GM21786 (cell line): ENCODE results near the gene AGO3.

Experiments
- ATAC-seq: cut with Tn5 transposase; IDR thresholded peaks from one replicate; pipeline ENCODE4 v1.9.1; 2021; ENCODE audit not compliant: unreplicated experiment

The AGO3 gene

GRCh38 chr1:36094621-36095061, 163.7 kb downstream of the AGO3 start:
- no peak for ATAC-seq

GRCh38 chr1:36095760-36096405, 165.0 kb downstream of the AGO3 start:
- no peak for ATAC-seq

GRCh38 chr1:36096500-36097432, 165.9 kb downstream of the AGO3 start:
- ATAC-seq = no peak

GRCh38 chr1:36097693-36098585, 167.0 kb downstream of the AGO3 start:
- no peak for ATAC-seq

- ATAC-seq = no peak
Observed at GRCh38 chr1:36098650-36099365, 167.9 kb downstream of the AGO3 start.

- ATAC-seq = no peak
Observed at GRCh38 chr1:36099681-36100341, 168.9 kb downstream of the AGO3 start.

GRCh38 chr1:36100376-36100775, 169.5 kb downstream of the AGO3 start:
- ATAC-seq = no peak

- no peak for ATAC-seq
Observed at GRCh38 chr1:36101546-36101945, 170.6 kb downstream of the AGO3 start.

- no peak for ATAC-seq
Observed at GRCh38 chr1:36106269-36106668, 175.4 kb downstream of the AGO3 start.

GRCh38 chr1:36107394-36107793, 176.5 kb downstream of the AGO3 start:
- no peak for ATAC-seq

GRCh38 chr1:36108314-36108713, 177.4 kb downstream of the AGO3 start:
- ATAC-seq = no peak

- no peak for ATAC-seq
Observed at GRCh38 chr1:36109041-36109679, 178.3 kb downstream of the AGO3 start.

GRCh38 chr1:36111151-36111550, 180.2 kb downstream of the AGO3 start:
- no peak for ATAC-seq

GRCh38 chr1:36112823-36113222, 181.9 kb downstream of the AGO3 start:
- no peak for ATAC-seq

GRCh38 chr1:36114371-36114770, 183.5 kb downstream of the AGO3 start:
- no peak for ATAC-seq

- ATAC-seq = no peak
Observed at GRCh38 chr1:36115200-36115669, 184.3 kb downstream of the AGO3 start.

GRCh38 chr1:36115931-36116330, 185.0 kb downstream of the AGO3 start:
- no peak for ATAC-seq

GRCh38 chr1:36116901-36117300, 186.0 kb downstream of the AGO3 start:
- ATAC-seq = no peak

GRCh38 chr1:36118447-36119204, 187.7 kb downstream of the AGO3 start:
- no peak for ATAC-seq
